IPS-18a (cell line): ENCODE data around the gene ZNF831.

Experiments
- H3K27ac ChIP-seq: one replicate; pipeline ENCODE4 v1.5.1; 2013; ENCODE audit warnings: low read length
- H3K27me3 ChIP-seq: one replicate; pipeline ENCODE4 v1.6.1; 2013; ENCODE audit warnings: mild to moderate bottlenecking, low read length; ENCODE audit not compliant: control insufficient read depth, insufficient read depth
- H3K36me3 ChIP-seq: one replicate; pipeline ENCODE4 v1.6.1; 2013; ENCODE audit warnings: low read depth, low read length; ENCODE audit not compliant: control insufficient read depth
- H3K4me1 ChIP-seq: one replicate; pipeline ENCODE4 v1.6.1; 2013; ENCODE audit warnings: low read depth, low read length; ENCODE audit not compliant: control insufficient read depth
- H3K4me3 ChIP-seq: one replicate; pipeline ENCODE4 v1.5.1; 2013; ENCODE audit warnings: low read length
- H3K9ac ChIP-seq: one replicate; pipeline ENCODE4 v1.6.1; 2013; ENCODE audit warnings: mild to moderate bottlenecking, low read length, moderate library complexity
- H3K9me3 ChIP-seq: one replicate; pipeline ENCODE4 v1.6.1; 2013; ENCODE audit warnings: low read depth, low read length; ENCODE audit not compliant: control insufficient read depth

ZNF831 gene

GRCh38 chr20:59305908-59306655 lies 142.5 kb downstream of the ZNF831 start:
- no peak overlapping the region for H3K27ac ChIP-seq
- H3K9me3 ChIP-seq = no peaks in the 10 kb centered on the region
- H3K9ac ChIP-seq = no peak overlapping the region
- H3K4me3 ChIP-seq = no peak overlapping the region
- no peaks in the 10 kb centered on the region for H3K4me1 ChIP-seq
- H3K36me3 ChIP-seq = no peaks in the 10 kb centered on the region
- peaks cover 38% of the 10 kb centered on the region for H3K27me3 ChIP-seq

DNA sequence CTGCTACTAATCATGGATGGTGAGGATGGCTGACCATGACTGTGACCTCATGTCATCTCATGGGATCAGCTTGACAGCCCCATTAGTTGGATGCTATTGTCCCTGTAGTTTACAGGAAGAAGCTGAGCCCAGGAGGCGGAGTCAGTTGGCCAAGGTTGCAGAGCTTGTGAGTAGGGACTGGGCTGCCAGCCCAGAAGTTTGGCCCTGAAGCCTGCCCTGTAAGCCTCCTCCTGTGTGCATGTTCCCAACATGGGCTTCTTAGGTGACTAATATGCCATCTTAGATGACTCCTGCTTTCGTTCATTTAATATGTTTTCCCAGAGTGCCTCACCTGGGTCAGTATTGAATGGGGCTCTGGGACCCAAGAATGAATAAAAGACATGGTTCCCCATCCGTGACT lies 143.6 kb downstream of the ZNF831 start:
- no peak overlapping the region for H3K9ac ChIP-seq
- H3K4me3 ChIP-seq = no peak overlapping the region
- peaks cover 26% of the 10 kb centered on the region for H3K27me3 ChIP-seq
- H3K4me1 ChIP-seq = no peaks in the 10 kb centered on the region
- H3K27ac ChIP-seq = no peak overlapping the region
- H3K9me3 ChIP-seq = no peaks in the 10 kb centered on the region
- no peaks in the 10 kb centered on the region for H3K36me3 ChIP-seq
